OCI-LY1 (cell line): ENCODE measurements around the gene ALKBH1.

Source experiments
- H2AFZ ChIP-seq: fragments of 200-600 bp; sonication (generic), shearing (Covaris generic); 2 replicates; pipeline ENCODE4 v1.6.0; 2014; ENCODE audit warnings: antibody characterized with exemption, mild to moderate bottlenecking, low read length
- H3F3A ChIP-seq: fragments of 200-600 bp; sonication (generic), shearing (Covaris generic); 2 replicates; pipeline ENCODE4 v1.6.0; 2014; ENCODE audit warnings: mild to moderate bottlenecking, antibody characterized with exemption, low read length, moderate library complexity; ENCODE audit not compliant: insufficient read depth
- H3K27ac ChIP-seq: fragments of 200-600 bp; sonication (generic); 2 replicates; pipeline ENCODE4 v1.5.1; 2014; ENCODE audit warnings: low read length, mixed run types, mild to moderate bottlenecking, low read depth; ENCODE audit not compliant: poor library complexity, severe bottlenecking
- H3K27me3 ChIP-seq: fragments of 200-600 bp; sonication (generic); 2 replicates; pipeline ENCODE4 v1.6.0; 2014; ENCODE audit warnings: antibody characterized with exemption, mild to moderate bottlenecking, low read length, moderate library complexity; ENCODE audit not compliant: insufficient read depth
- H3K36me3 ChIP-seq: fragments of 200-600 bp; sonication (generic); 2 replicates; pipeline ENCODE4 v1.6.1; 2014; ENCODE audit warnings: mild to moderate bottlenecking, antibody characterized with exemption, low read length, moderate library complexity, mixed read lengths; ENCODE audit not compliant: insufficient read depth
- H3K4me1 ChIP-seq: fragments of 200-600 bp; sonication (generic); 2 replicates; pipeline ENCODE4 v1.5.1; 2014; ENCODE audit warnings: mild to moderate bottlenecking, low read length, moderate library complexity; ENCODE audit not compliant: insufficient read depth, severe bottlenecking
- H3K4me2 ChIP-seq: fragments of 200-600 bp; sonication (generic), shearing (Covaris generic); 2 replicates; pipeline ENCODE4 v1.6.1; 2014; ENCODE audit warnings: low read length
- H3K4me3 ChIP-seq: fragments of 200-600 bp; sonication (generic); 2 replicates; pipeline ENCODE4 v1.5.1; 2014; ENCODE audit warnings: low read length, low read depth, mild to moderate bottlenecking, mixed read lengths; ENCODE audit not compliant: poor library complexity, severe bottlenecking
- H3K79me2 ChIP-seq: fragments of 200-600 bp; shearing (Covaris generic); 2 replicates; pipeline ENCODE4 v1.6.1; 2016; ENCODE audit warnings: mixed run types, low read length, mixed read lengths; ENCODE audit not compliant: insufficient read depth
- H3K9ac ChIP-seq: fragments of 200-600 bp; sonication (generic), shearing (Covaris generic); 2 replicates; pipeline ENCODE4 v1.6.1; 2014; ENCODE audit warnings: mild to moderate bottlenecking, low read length, mixed read lengths
- H3K9me2 ChIP-seq: fragments of 200-600 bp; sonication (generic), shearing (Covaris generic); 2 replicates; pipeline ENCODE4 v1.6.1; 2014; ENCODE audit warnings: low read depth, mild to moderate bottlenecking, low read length, mixed read lengths
- H3K9me3 ChIP-seq: fragments of 200-600 bp; shearing (Covaris generic); 2 replicates; pipeline ENCODE4 v1.6.1; 2014; ENCODE audit warnings: low read length, mixed read lengths
- H4K20me1 ChIP-seq: fragments of 200-600 bp; sonication (generic), shearing (Covaris generic); 2 replicates; pipeline ENCODE4 v1.6.0; 2016; ENCODE audit warnings: mild to moderate bottlenecking, low read length; ENCODE audit not compliant: insufficient read depth
- CTCF ChIP-seq: fragments of 200-600 bp; sonication (generic), shearing (Covaris generic); IDR thresholded peaks from 2 replicates; pipeline ENCODE4 v1.5.1; 2017; ENCODE audit warnings: mild to moderate bottlenecking, antibody characterized with exemption, low read length, moderate library complexity, mixed read lengths
- EZH2 ChIP-seq: fragments of 200-600 bp; sonication (generic), shearing (Covaris generic); IDR thresholded peaks from 2 replicates; pipeline ENCODE4 v1.8.0; 2017; ENCODE audit warnings: borderline replicate concordance, mixed run types, mild to moderate bottlenecking, antibody characterized with exemption, low read length, moderate library complexity, mixed read lengths

Gene ALKBH1

GRCh38 chr14:77717608-77718305 lies 9.9 kb upstream of the ALKBH1 start:
- Histone ChIP-seq H3K4me3 (no peak overlapping the region), H3F3A (no peaks in the 10 kb centered on the region; the same call in 1 of the 2 replicates), H3K27ac (no peak overlapping the region), H2AFZ (no peak overlapping the region), H3K4me1 (no peaks in the 10 kb centered on the region), H3K27me3 (no peaks in the 10 kb centered on the region), H3K9me3 (no peaks in the 10 kb centered on the region), H4K20me1 (no peaks in the 10 kb centered on the region), H3K4me2 (no peak overlapping the region), H3K9ac (no peak overlapping the region), H3K9me2 (no peaks in the 10 kb centered on the region), H3K36me3 (peaks cover 96% of the 10 kb centered on the region), H3K79me2 (peaks cover 5% of the 10 kb centered on the region)
- TF ChIP-seq EZH2: no peak
- TF ChIP-seq CTCF: no peak

- no peak overlapping the region for H3K4me2 ChIP-seq
- no peak overlapping the region for H3K27ac ChIP-seq
- no peak for TF ChIP-seq CTCF
- no peak for TF ChIP-seq EZH2
- peaks cover 6% of the 10 kb centered on the region for H3K4me1 ChIP-seq
- no peaks in the 10 kb centered on the region for H3F3A ChIP-seq
- no peaks in the 10 kb centered on the region for H4K20me1 ChIP-seq
- no peak overlapping the region for H2AFZ ChIP-seq
- peaks cover 96% of the 10 kb centered on the region for H3K36me3 ChIP-seq
- H3K79me2 ChIP-seq: peaks cover 14% of the 10 kb centered on the region
- no peaks in the 10 kb centered on the region for H3K27me3 ChIP-seq
- H3K9me2 ChIP-seq: no peaks in the 10 kb centered on the region
- H3K4me3 ChIP-seq: no peak overlapping the region
- no peak overlapping the region for H3K9ac ChIP-seq
- no peaks in the 10 kb centered on the region for H3K9me3 ChIP-seq
Measured at GRCh38 chr14:77714926-77715325, 7.1 kb upstream of the ALKBH1 start.

GRCh38 chr14:77710364-77710763 lies 2.5 kb upstream of the ALKBH1 start:
- Histone ChIP-seq H3K9me2 (no peaks in the 10 kb centered on the region), H3K4me3 (peak overlapping the region; percentile 100), H3K4me1 (peaks cover 32% of the 10 kb centered on the region), H3K79me2 (peaks cover 53% of the 10 kb centered on the region), H2AFZ (no peak overlapping the region), H4K20me1 (no peaks in the 10 kb centered on the region), H3K36me3 (peaks cover 56% of the 10 kb centered on the region), H3K9me3 (no peaks in the 10 kb centered on the region), H3F3A (no peaks in the 10 kb centered on the region), H3K9ac (no peak overlapping the region; the same call in 1 of the 2 replicates), H3K27ac (no peak overlapping the region), H3K27me3 (no peaks in the 10 kb centered on the region), H3K4me2 (peak overlapping the region; percentile 75)
- TF ChIP-seq EZH2 (no peak), CTCF (no peak)
